HG03064 (cell line): ENCODE data around the gene METTL6.
"Not testable (repeated sequence)": the region's sequence is repeated elsewhere in the genome, so short reads cannot be mapped to it uniquely, and the experiment has no call there.

Experiments used
- ATAC-seq: cut with Tn5 transposase; IDR thresholded peaks from one replicate; pipeline ENCODE4 v1.9.1; 2021; ENCODE audit warnings: low read depth; ENCODE audit not compliant: unreplicated experiment

METTL6 gene

GRCh38 chr3:15451216-15452113 is 24.1 kb upstream of the METTL6 start:
- ATAC-seq, result no peak

GRCh38 chr3:15450438-15451215 is 23.3 kb upstream of the METTL6 start:
- ATAC-seq, result no peak

GRCh38 chr3:15449489-15450224 is 22.3 kb upstream of the METTL6 start:
- no peak for ATAC-seq

- ATAC-seq, result no peak
These were observed 16.6 kb upstream of the METTL6 start for GRCh38 chr3:15443826-15444524.

DNA sequence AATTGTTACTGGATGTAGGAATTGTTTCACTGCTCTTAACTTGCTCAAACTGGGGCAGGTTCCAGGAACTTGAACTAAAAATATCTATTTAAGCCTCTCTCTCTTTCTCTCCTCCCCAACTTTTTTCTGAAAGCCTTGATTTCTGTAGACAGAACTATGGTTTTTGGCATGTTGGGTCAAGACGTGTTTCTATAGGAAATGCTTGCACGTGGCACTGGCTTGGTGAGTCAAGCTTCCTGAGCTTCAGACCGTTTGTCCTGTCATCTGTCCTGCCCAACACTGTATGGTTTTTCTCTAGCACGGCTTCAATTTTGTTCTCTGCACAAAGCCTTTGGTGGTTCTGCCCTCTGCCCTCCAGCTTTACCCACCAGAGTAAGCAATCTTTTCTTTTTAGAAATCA is 13.5 kb upstream of the METTL6 start:
- no peak for ATAC-seq

DNA sequence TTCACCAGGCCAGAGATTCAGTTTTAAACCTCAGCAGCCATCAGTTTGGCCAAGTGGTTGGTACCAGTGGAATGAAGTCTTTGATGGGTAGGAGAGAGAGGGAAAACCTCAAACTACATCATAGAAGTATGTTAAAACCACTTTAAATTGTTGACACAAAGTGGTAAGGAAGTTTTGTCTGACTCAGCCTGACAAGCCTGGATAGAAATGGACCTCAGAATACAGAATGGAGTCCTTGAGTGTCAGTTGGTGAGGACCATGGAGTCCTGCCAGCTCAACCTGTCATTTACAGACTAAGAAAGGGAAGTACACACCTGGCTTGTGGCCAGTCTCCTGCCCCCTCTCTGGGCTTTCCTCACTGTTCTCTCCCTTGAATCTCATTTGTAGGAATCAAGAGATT is 12.1 kb upstream of the METTL6 start:
- ATAC-seq, result no peak

GRCh38 chr3:15438983-15439382 is 11.6 kb upstream of the METTL6 start:
- no peak for ATAC-seq

DNA sequence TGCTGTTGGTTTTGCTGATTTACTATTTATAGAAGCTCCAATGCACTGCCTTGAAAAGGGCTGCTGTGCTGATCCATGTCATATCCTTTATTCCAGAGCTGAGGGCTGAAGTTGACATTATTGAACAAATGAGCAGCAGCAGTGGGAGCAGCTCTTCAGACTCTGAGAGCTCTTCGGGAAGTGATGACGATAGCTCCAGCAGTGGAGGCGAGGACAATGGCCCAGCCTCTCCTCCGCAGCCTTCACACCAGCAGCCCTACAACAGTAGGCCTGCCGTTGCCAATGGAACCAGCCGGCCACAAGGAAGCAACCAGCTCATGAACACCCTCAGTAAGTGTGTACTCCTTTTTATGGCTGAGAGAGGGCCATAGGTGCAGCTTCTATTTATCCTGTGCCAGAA is 8.9 kb upstream of the METTL6 start:
- no peak for ATAC-seq

DNA sequence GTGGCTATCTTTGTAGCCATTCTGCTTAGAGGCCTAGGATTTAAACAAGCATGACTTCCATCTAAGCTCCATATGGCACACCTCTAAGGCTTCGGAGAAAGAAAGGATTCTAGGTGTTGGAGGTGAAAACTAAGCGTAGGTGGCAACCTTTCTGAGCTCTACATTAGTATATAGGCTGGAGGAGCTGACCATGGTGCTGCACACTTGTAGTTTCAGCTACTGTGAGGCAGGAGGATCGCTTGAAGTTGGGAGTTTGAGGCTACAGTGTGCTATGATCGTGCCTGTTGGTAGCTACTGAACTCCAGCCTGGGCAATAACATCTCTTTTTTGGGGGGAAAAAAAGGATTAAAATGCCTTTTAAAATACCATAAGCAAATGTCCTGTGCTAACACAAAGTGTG is 7.4 kb upstream of the METTL6 start:
- ATAC-seq, result no peak

DNA sequence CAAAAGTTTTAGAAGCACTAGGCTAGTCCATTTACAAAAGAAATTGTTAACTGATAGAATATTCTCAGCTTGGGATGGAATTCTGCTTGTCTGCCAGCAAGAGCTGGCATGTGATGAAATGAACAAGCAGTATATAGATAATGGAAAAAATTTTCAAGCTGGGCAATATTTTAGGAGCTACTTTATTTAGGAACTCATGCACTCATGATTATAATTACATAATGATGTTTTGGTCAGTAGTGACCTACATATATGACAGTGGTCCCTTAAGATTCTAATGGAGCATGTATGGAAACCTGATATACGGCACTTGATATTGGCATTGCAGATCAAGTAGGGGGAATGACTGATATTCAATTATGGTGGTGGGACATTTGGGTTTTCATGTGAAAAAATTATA is 6.2 kb upstream of the METTL6 start:
- no peak for ATAC-seq

GRCh38 chr3:15431256-15431837 is 4.0 kb upstream of the METTL6 start:
- ATAC-seq, result no peak

DNA sequence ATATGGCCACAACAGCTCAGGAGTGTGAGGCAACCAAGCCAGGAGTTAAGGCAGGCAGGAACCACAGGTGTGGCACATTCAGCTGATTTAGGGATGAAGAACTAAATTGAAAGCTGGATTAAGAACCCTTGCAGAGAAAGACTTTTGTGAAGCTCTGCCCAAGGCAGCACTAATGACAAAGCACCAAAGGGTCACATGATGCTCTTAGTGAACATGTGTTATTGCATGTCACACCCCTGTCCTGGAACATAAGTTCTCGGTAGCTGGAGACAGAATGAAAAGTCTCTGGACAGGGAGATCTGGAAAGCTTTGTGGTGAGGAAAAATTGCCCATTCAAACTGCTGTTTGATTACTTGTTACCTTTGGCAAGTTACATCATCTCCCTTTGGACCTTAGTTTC is 3.3 kb upstream of the METTL6 start:
- no peak for ATAC-seq

GRCh38 chr3:15429080-15429479 is 1.7 kb upstream of the METTL6 start:
- no peak for ATAC-seq

DNA sequence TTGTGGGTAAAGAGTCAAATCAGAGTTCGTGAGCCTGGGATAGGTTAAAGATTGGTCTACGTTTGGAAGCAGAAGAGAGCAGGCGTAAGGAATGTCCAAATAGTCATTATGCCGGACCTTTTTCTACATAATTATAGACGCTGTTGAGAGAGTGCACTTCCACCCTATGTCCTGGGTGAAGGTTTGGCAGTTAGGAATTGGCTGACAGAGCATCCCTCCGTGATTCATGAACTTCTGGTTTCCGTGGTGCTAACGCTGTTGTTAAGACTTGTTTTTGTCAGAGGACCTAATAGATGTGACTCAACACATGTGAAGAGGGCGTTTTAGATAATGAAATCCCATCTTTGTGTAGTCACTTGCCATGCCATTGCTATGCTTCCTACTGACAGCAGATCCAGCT is 1.2 kb upstream of the METTL6 start:
- ATAC-seq, result no peak

DNA sequence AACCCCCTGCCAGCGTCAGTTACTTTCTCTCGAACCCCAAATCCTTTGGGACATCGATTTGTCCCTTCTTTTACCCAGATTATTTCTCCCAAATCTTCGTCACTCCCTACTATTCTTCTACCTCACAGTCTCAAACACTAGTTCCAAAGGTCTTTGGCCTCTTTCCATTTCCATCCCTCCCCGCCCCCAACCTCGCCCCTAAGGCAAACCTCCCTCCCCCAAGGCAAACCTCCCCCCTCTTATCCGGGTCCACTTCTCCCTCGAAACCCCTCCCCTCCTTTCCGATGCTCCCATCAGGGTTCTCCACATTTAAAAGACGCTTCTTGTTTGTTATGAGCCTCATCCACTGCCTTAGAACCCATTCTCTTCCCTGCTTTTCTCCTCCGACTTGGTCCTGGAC is 637 bp upstream of the METTL6 start:
- ATAC-seq, result no peak

- ATAC-seq, result no peak
These were observed 695 bp downstream of the METTL6 start for GRCh38 chr3:15426579-15427118.

- no peak for ATAC-seq
These were observed 6.5 kb downstream of the METTL6 start for GRCh38 chr3:15420871-15421270.

- ATAC-seq, result not testable (repeated sequence)
These were observed 16.4 kb downstream of the METTL6 start for GRCh38 chr3:15410966-15411365.

- no peak for ATAC-seq
These were observed 17.6 kb downstream of the METTL6 start for GRCh38 chr3:15409774-15410173.

GRCh38 chr3:15409239-15409638 is 18.1 kb downstream of the METTL6 start:
- ATAC-seq, result no peak
